ELR (cell line): ENCODE measurements around the gene SPDYC.
"Not testable (repeated sequence)": the region's sequence is repeated elsewhere in the genome, so short reads cannot be mapped to it uniquely, and the experiment has no call there.

Source experiments
- DNase-seq: peaks from one replicate; pipeline ENCODE4 v3.0.0-alpha.2; 2015; ENCODE audit warnings: low read depth

The SPDYC gene

DNA sequence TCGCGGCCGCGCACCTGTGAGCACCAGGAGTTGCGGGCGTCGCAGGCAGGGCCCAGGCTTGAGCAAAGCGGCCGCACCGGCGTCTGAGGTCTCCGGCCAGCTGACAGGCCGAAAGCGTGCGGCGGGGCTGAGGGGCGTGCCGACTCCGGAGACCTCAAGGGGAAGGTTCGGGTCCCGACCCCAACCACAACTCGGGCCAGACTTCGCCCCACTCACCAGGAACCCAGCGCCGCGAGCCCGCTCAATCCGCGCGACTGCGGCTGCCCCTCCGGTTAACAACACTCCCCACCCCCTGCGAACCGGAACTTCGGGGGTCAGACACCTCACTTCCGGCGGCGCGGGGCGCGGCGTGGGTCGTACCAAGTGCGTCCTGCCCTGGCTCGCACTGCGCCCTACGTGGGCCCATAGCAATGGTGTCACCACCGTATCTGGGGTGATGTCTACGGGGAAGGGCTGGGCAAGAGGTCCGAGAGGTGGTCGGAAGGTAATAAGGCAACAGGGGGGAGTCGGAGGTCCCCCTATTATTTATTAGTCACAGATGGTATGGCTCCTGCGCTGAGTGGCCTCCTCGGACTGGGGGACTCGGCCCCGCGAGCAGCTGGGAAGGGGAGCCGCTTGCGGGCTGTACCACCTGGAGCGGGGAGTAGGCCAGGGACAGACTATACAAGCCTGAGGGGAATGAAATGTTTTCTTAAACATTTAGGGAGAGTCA is 35.6 kb upstream of the SPDYC start, which contains the start of gene SYVN1:
Gene SYVN1, minus strand, starts transcription at position 280 of the 712 bp plus-strand sequence. CDS start 918 bp downstream, outside the sequence.
- peak; percentile 90 for DNase-seq

DNA sequence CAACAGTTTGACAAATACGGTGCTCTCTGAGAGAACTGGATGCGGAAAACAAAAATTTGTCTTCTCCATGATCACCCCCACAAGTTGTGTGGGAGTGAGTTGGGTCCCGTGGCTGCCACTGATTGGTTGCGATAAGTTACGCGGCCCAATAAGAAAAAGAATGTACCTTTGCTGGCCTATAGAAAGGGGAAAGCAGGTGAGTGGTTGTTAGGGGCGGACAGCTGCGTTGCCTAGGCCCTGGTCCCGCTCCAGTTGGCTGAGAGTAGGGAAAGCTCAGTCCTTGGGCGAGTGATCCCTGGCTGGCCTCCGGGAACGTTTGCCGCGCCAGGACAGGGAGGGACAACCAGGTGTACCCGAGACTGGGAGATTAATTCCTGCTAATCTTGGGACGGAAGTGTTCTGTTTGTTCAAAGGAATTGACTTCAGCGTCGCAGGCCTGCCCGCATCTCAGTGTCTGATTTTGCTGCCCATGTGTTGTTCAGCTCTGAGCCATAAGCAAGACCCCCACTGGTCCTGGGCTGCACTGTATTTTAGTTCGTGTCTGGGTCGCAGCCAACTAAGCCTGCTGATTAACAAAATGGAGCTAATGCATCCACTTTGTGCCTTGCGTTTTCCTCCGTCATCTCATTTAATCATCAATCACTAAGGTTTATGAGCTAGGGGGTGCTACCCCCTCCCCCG is 34.9 kb upstream of the SPDYC start:
- peak; percentile 98 for DNase-seq

DNA sequence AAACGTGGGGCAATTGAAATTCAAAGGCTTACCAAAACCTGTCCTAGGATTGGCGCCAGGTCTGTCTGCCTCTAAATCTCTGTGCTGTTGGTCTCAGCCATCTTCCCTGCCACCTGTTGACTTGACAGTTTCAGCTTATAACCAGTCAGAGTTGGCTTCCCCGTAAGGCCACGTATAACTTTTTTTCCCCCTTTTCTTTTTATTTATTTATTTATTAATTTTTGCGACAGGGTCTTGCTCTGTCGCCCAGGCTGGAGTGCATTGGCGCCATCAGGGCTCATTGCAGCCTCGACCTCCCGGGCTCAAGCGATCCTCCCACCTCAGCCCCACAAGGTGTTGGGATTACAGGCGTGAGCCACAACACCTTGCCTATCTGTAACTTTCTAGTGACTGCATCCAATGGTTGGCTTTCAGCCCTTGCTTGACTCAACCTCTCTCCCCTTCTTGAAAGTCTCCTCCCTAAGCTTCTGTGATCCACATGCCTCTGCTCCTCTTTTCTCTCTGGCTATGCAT is 34.3 kb upstream of the SPDYC start:
- no peak for DNase-seq

DNA sequence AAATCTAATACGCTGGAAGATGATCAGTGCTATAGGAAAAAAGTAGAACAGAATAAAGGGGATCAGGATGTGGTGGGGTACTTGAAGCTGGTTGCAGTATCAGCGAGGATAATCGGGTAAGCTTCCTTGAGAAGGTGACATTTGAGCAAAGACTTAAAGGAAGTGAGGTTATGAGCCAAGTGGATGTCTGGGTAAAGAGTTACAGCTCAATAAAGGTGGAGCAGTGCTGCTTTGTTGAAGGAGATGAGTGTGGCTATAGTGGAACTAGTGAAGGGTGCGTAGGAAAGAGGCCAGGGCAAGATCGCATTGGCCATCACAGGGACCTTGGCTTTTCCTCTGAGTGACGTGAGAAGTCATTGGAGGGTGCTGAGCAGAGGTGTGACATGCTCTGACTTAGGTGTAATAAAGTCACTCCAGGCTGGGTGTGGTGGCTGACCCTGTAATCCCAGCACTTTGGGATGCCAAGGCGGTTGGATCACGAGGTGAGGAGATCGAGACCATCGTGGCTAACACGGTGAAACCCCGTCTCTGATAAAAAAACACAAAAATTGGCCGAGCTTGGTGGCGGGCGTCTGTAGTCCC is 33.4 kb upstream of the SPDYC start:
- DNase-seq, result no peak

DNA sequence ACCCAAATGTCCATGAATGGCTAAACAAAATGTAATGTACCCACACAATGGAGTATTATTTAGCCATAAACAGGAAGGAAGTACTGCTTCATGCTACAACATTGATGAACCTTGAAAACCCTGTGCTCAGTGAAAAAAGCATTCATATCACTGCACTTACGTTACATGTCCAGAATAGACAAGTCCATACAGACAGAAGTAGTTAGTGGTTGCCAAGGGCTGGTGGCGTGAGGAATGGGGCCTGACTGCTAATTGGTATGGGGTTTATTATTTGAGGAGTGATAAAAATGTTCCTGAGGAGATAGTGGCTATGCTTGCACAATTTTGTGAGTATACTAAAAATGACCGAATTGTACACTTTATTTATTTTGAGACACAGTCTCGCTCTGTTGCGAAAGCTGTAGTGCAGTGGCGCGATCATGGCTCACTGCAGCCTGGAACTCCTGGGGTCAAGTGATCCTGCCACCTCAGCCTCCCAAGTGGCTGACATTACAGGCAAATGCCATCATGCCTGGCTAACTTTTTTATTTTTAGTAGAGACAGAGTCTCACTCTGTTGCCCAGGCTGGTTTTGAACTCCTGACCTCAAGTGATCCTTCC is 28.0 kb upstream of the SPDYC start:
- DNase-seq, result no peak

DNA sequence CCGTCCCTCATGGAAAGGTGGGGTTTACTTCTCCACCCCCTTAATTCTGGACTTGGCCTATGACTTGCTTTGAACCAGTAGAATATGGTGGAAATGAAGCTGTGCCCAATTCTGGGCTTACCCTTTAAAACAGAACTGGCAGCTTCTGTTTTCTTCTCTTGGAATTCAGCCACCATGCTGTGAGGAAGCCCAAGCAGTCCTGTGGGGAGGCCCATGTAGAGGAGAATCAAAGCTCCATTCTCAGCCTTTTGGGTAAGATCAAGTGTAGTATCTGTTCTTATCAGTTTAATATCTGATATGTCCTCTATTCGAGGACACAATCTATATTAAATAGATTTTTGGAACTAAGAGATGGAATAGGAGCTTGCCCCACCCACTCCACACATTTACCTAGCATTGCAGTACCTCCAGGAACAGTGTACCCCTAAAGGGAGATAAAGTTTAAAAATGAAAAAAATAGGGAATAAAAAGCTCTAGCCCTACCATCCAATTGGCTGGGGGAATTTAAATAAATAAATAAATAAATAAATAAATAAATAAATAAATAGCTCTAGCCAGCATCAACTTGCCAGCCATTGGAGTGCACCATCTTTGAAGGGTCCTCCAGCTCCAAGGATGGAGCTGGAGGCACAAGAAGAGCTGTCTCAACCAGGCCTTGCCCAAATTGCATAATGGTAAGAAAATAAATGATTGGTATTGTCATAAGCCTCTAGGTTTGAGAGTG is 22.5 kb upstream of the SPDYC start:
- DNase-seq, result no peak

DNA sequence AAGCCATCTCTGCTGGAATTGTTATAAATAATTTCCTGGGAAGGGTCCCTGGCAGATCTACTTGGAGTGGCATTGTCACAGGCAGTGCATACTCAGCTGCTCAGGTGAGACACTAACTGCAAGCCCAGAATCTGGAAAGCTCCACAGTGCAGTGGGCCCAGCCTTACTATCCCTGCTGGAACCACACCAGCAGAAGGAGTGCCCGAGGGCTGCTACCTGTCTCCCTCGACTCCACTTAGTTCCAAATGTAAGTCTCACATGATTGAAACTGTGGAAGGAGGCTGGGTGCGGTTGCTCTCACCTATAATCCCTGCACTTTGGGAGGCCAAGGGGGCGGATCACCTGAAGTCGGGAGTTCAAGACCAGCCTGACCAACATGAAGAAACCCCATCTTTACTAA is 21.4 kb upstream of the SPDYC start:
- no peak for DNase-seq

DNA sequence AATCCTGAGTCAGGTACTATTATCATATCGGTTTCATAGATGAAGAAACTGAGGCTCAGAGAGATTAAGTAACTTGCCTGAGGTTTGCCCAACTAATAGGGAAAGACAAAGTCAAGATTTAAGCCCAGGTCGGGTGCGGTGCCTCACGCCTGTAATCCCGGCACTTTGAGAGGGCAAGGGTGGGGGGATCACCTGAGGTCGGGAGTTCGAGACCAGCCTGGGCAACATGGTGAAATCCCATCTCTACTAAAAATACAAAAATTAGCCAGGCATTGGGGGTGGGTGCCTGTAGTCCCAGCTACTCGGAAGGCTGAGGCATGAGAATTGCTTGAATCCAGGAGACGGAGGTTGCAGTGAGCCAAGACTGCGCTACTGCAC is 19.9 kb upstream of the SPDYC start:
- DNase-seq, result not testable (repeated sequence)

DNA sequence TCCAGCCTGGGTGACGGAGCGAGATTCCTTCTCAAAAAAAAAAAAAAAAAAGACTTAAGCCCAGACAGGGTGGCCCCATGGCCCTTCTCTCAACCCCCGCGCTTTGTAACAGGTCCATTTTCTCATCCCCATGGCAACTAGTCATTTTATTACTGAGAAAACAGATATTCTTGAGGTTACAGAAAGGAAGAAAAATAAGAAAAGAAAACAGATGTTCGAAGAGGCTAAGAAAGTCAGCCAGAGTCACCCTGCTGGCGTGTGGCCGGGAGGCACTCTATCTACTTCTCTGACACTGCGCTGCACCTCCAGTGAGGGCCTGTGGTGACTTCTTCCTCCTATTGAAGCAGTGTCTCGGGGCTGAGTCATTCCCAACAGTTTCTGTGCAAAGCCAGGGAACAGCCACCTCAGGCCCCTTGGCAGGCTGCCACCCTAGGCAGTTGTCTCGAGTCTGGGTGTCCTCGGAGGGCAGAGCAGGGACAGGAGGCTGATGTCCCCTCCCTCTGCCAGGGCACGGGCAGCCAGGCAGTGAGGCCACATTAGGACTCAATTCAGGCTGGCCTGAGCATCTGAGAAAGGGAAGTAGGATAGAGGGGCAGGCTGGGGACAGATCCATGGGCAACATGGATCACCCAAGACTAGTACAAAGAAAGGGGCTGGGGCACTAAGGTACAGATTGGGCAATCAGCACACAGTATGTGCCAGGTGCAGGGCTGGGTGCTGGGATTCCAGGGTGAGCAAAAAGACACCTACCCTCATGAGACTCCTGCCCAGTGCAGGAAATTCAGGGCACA is 19.3 kb upstream of the SPDYC start:
- DNase-seq, result peak; percentile 91

DNA sequence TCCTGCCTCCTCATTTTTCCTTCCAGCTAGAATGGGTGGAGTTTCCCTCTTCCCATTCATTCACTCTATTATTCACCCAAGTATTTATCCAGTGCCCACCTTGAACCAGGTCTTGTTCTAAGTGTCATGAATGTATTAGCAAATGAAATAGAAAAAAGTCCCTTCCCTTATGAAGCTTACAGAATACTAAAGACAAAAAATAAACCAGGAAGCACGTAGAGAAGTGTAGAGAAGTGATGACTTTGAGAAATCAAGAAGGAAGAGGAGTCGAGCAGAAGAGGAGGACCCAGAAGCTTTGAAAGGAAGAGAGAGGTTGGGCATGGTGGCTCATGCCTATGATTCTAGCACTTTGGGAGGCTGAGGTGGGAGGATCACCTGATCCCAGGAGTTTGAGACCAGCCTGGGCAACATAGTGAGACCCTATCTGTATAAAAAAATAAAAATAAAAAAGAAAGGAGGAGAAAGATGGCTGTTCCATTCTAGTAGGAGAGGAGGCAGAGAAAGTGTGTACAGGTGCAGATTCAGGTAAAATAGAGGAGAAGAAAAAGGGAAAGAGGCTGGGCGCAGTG is 18.6 kb upstream of the SPDYC start:
- no peak for DNase-seq

DNA sequence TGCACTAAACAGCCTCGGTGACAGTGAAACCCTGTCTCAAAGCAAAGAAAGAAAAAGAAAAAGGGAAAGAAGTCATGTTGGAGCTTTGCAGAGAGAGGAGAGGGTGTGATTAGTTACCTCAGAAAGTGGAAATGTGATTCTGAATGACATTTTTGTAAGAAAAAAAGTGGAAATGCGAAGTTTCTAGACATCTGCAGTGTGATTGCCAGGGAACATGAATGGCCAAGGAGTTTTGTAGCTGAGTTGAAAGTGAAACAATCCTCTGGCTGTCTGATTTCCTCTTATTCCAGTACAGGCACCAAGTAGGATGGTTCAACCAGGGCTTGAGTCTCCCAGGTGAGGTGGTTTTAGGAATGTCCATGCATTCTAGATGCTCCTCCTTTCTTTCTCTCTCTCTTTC is 17.9 kb upstream of the SPDYC start:
- DNase-seq, result no peak

DNA sequence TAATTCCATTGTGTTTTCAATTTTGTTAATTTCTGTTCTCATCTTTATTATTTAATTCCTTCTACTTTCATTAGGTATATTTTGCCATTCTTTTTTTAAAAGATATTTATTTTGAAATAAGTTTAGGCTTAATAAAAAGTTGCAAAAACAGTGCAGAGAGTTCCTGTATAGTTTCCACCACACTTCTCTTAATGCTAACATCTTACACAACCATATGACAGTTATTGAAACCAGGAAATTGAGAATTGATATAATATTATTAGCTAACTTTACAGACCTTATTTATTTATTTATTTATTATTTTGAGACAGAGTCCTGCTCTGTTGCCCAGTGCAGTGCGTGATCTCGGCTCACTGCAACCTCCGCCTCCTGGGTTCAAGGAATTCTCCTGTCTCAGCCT is 13.8 kb upstream of the SPDYC start:
- DNase-seq, result no peak

DNA sequence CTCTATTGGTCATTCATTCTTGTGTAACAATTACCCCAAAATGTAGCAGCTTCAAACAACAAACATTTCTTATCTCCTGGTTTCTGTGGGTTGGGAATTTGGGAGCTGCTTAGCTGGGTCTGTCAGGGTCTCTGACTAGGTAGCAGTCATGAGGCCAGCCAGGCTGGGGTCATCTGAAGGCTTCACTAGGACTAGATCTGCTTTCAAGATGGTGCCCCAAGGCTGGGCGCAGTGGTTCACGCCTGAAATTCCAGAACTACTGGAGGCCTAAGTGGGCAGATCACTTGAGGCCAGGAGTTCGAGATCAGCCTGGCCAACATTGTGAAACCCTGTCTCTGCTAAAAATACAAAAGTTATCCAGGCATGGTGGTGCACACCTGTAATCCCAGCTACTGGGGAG is 13.1 kb upstream of the SPDYC start:
- DNase-seq, result no peak

DNA sequence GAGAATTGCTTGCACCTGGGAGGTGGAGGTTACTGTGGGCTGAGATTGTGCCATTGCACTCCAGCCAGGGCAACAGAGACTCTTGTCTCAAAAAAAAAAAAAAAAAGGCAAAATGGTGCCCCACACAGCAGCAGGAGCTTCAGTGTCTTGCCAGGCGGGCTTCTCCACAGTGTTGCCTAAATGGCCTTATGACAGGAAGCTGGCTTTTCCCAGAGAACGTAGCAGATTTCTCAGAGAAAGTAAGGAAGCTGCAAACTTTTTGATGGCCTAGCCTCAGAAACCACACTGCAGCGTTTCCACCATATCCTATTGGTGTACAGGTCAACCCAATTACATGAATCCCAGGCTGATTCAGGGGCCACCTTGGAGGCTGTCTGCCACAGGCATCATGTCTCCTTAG is 12.7 kb upstream of the SPDYC start:
- no peak for DNase-seq

DNA sequence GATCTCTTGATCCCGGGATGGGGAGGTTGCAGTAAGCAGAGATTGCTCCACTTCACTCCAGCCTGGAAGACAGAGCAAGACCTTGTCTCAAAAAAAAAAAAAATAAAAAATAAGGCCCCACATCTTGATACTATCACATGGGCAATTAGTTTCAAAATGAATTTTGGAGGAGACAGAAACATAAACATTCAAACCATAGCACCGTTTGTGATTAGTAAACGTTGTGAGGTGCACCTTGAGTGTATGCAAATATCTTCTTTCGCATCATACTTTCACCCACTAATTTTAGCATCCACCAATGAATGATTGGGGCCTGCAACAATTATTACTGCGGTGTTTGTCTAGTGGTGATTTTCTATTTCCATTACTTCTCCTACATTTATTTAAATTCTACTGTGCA is 11.0 kb upstream of the SPDYC start:
- DNase-seq, result no peak

DNA sequence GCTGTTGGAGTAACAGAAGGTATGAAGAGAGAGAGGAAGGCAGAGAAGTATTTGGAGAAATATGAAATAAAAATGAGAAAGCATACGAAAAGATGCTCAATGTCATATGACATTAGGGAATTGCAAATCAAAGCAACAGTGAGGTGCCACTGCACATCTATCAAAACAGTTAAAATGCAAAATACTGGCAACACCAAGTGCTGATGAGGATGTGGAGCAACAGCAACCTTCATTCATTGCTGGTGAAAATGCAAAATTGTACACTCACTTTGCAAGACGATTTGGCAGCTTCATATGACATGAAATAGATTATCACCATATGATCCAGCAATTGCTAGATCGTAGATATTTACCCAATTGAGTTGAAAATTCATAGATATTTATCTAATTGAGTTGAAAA is 9.4 kb upstream of the SPDYC start:
- no peak for DNase-seq

DNA sequence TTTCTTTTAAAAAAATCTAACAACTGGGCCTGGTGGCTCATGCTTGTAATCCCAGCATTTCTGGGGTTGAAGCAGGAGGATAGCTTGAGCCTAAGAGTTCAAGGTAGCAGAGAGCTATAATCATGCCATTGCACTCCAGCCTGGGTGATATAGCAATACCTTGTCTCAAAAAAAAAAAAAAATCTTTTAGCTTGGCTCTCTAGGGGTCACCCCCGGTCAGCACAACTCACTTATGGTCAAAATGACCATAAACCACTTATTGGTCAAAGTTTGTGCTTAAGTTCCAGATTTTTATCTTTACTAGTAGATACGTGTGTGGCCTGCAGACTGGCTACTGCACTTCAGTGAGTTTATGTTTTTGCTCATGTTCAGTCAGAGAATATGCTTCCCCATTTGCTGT is 6.3 kb upstream of the SPDYC start:
- no peak for DNase-seq

DNA sequence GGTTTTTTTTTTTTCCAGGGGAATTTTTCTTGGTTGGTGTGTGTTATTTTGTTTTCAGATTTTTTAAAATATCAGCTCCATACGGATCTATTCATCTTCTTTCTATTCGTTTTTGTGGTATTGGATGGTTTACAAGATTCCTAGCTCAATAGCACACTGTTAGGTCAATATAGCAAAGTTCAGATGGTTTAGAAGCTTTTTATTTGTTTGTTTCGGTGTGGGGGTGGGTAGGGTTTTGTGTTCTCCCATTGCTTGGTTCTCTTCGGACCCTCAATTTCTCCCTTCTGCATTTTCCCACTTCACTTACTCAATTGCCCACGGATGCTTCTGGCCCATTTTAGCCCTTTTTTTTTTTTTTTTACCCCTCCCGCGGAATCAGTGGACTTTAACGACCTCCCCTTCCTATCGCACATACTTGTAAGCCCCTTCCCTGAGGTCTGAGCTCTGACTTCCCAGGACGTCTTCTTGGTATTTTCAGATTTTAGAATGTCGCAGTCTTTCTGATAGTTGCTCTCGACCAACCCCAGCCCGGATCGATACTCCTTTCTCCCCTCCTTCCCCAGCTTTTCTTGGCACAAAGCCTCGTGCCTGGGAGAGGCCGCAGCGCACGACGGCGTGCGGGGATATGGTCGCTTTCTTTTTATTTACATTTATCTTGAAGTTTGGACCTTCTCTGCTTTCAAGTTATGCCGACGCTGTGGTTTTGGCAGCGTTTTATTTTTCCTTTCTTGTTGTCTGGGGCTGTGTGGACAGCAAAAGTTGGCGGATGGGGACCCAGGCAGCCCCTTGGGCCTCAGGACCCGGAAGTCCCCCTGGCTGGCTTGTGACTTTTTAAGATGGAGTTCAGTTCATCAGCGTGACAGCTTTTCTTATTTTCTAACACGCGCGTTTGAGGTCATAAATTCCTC is 4.4 kb upstream of the SPDYC start:
- peak; percentile 18 for DNase-seq

DNA sequence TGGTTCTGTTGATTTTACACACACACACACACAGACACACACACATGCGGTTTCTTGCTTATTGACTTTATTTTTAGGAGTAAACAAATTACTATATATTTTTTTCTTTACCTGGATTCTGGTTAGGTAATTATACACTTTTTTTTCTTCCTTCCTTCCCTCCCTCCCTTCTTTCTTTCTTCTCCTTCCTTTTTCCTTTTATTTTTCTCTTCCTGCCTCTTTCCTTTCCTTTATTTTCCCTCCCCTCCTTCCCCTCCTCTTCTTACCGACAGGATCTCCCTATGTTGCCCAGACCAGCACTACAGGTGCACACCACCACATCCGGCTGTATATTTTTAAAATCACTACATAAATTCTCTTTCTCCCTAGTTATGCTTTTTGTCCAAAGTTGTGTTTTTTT is 3.1 kb upstream of the SPDYC start:
- no peak for DNase-seq

DNA sequence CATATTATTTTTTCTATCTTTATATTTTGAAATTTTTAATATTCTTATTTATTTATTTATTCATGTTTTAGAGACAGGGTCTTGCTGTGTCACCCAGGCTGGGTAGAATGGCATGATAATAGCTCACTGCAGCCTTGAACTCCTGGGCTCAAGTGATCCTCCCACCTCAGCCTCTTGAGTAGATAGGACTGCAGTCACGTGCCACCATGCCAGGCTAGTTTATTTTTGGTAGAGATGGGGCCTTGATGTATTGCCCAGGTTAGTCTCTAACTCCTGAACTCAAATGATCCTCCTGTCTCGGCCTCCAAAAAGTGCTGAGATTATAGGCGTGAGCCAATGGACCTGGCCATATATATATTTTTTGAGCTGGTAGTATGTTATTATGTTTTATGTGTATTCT is 2.4 kb upstream of the SPDYC start:
- DNase-seq, result no peak
